ENCODE results near the gene RAD51B.

RAD51B gene

GRCh38 chr14:68737086-68737485 is 917.5 kb downstream of the RAD51B start:
- no peak for TF ChIP-seq CTCF (IDR thresholded peaks at IDR 0.05)

- TF ChIP-seq CTCF (IDR thresholded peaks at IDR 0.05), result no peak
These were observed 919.0 kb downstream of the RAD51B start for GRCh38 chr14:68738559-68738958.

- no peak for TF ChIP-seq CTCF (IDR thresholded peaks at IDR 0.05)
These were observed 920.1 kb downstream of the RAD51B start for GRCh38 chr14:68739701-68740100.

- TF ChIP-seq CTCF (IDR thresholded peaks at IDR 0.05), result no peak
These were observed 921.4 kb downstream of the RAD51B start for GRCh38 chr14:68740788-68741476.

GRCh38 chr14:68741477-68741791 is 921.9 kb downstream of the RAD51B start:
- TF ChIP-seq CTCF (IDR thresholded peaks at IDR 0.05), result no peak

GRCh38 chr14:68741839-68742470 is 922.4 kb downstream of the RAD51B start:
- TF ChIP-seq CTCF (IDR thresholded peaks at IDR 0.05), result no peak

- TF ChIP-seq CTCF (IDR thresholded peaks at IDR 0.05), result no peak
These were observed 925.0 kb downstream of the RAD51B start for GRCh38 chr14:68744613-68745012.
